ENCODE measurements around the gene LCP2.

- TF ChIP-seq POLR2A (IDR thresholded peaks at IDR 0.05), result no peak
- no peak for TF ChIP-seq CTCF (IDR thresholded peaks at IDR 0.05)
Measured at GRCh38 chr5:170314541-170315095, 17.0 kb upstream of the LCP2 start.
